Liver (tissue), 9 donors: ENCODE data around the gene RTN4. TPM values are rescaled to one million over a fixed set of nuclear protein-coding genes. Genes with fewer than 3 reads are reported as not detected.

ENCODE experiments used
- DNase-seq: peaks from one replicate; pipeline ENCODE4 v3.0.0-alpha.2; 2017; ENCODE audit warnings: low spot score
- H3K27ac ChIP-seq, 2 donors: one replicate each; pipeline ENCODE4 v1.7.0; 2013; ENCODE audit warnings: inconsistent platforms in 2 of 2, low read length in 2 of 2, control low read depth in 1 of 2, low read depth in 1 of 2, mild to moderate bottlenecking in 1 of 2
- H3K27me3 ChIP-seq, 4 donors: one replicate each; pipeline versions ENCODE4 v1.6.1 to v1.7.0; 2013; ENCODE audit warnings: low read length in 3 of 4, inconsistent platforms in 1 of 4, mild to moderate bottlenecking in 1 of 4, moderate library complexity in 1 of 4; ENCODE audit not compliant: control insufficient read depth in 4 of 4, insufficient read depth in 4 of 4
- H3K36me3 ChIP-seq, 4 donors: one replicate each; pipeline versions ENCODE4 v1.6.1 to v1.7.0; 2013; ENCODE audit warnings: low read length in 3 of 4, mild to moderate bottlenecking in 3 of 4, low read depth in 1 of 4, moderate library complexity in 1 of 4; ENCODE audit not compliant: control insufficient read depth in 4 of 4, insufficient read depth in 3 of 4
- H3K4me1 ChIP-seq, 4 donors: one replicate each; pipeline versions ENCODE4 v1.6.1 to v1.7.0; 2013; ENCODE audit warnings: low read length in 3 of 4, mild to moderate bottlenecking in 3 of 4, moderate library complexity in 1 of 4; ENCODE audit not compliant: control insufficient read depth in 4 of 4, insufficient read depth in 4 of 4
- H3K4me3 ChIP-seq, 3 donors: one replicate each; pipeline versions ENCODE4 v1.6.1 to v1.7.0; 2013; ENCODE audit warnings: low read length in 3 of 3, control low read depth in 1 of 3, low read depth in 1 of 3, mild to moderate bottlenecking in 1 of 3
- H3K9ac ChIP-seq, 2 donors: one replicate each; pipeline ENCODE4 v1.7.0; 2013; ENCODE audit warnings: low read length in 2 of 2, mild to moderate bottlenecking in 2 of 2, moderate library complexity in 2 of 2, control low read depth in 1 of 2, low read depth in 1 of 2
- H3K9me3 ChIP-seq, 4 donors: one replicate each; pipeline versions ENCODE4 v1.6.1 to v1.7.0; 2013; ENCODE audit warnings: low read length in 3 of 4; ENCODE audit not compliant: control insufficient read depth in 4 of 4
- ATF3 ChIP-seq: IDR thresholded peaks from 2 replicates; pipeline ENCODE4 v1.6.1; 2016; ENCODE audit warnings: antibody characterized with exemption
- EGR1 ChIP-seq, 2 donors: IDR thresholded peaks; 2 replicates each; pipeline ENCODE4 v1.6.1; 2016 to 2018; ENCODE audit warnings: antibody characterized with exemption in 2 of 2, low read depth in 2 of 2
- FOXA1 ChIP-seq: IDR thresholded peaks from 2 replicates; pipeline ENCODE4 v1.6.1; 2016; ENCODE audit warnings: antibody characterized with exemption
- FOXA2 ChIP-seq: IDR thresholded peaks from 2 replicates; pipeline ENCODE4 v1.6.1; 2016; ENCODE audit warnings: antibody characterized with exemption
- GABPA ChIP-seq, 2 donors: IDR thresholded peaks in 1 of 2; conservative IDR thresholded peaks in 1 of 2; 2 replicates each; pipeline ENCODE4 v1.6.1; 2016; ENCODE audit warnings: antibody characterized with exemption in 2 of 2, mild to moderate bottlenecking in 1 of 2, moderate library complexity in 1 of 2
- HNF4G ChIP-seq: IDR thresholded peaks from 2 replicates; pipeline ENCODE4 v1.6.1; 2016; ENCODE audit warnings: antibody characterized with exemption
- JUND ChIP-seq, 2 donors: IDR thresholded peaks; 2 replicates each; pipeline ENCODE4 v1.6.1; 2016; ENCODE audit warnings: antibody characterized with exemption in 2 of 2
- MAX ChIP-seq: IDR thresholded peaks from 2 replicates; pipeline ENCODE4 v1.6.1; 2016; ENCODE audit warnings: antibody characterized with exemption
- NR2F2 ChIP-seq: IDR thresholded peaks from 2 replicates; pipeline ENCODE4 v1.6.1; 2016; ENCODE audit warnings: antibody characterized with exemption
- RAD21 ChIP-seq, 2 donors: IDR thresholded peaks; 2 replicates each; pipeline ENCODE4 v1.6.1; 2016; ENCODE audit warnings: antibody characterized with exemption in 2 of 2, mild to moderate bottlenecking in 2 of 2
- REST ChIP-seq: IDR thresholded peaks from 2 replicates; pipeline ENCODE4 v1.6.1; 2016; ENCODE audit warnings: antibody characterized with exemption, mild to moderate bottlenecking
- RXRA ChIP-seq, 2 donors: IDR thresholded peaks; 2 replicates each; pipeline ENCODE4 v1.6.1; 2017 to 2018; ENCODE audit warnings: antibody characterized with exemption in 2 of 2, mild to moderate bottlenecking in 1 of 2
- SP1 ChIP-seq: IDR thresholded peaks from 2 replicates; pipeline ENCODE4 v1.6.1; 2018; ENCODE audit warnings: antibody characterized with exemption, mild to moderate bottlenecking
- YY1 ChIP-seq: IDR thresholded peaks from 2 replicates; pipeline ENCODE4 v1.6.1; 2016; ENCODE audit warnings: antibody characterized with exemption, mild to moderate bottlenecking
- ZBTB33 ChIP-seq: IDR thresholded peaks from 2 replicates; pipeline ENCODE4 v1.6.1; 2016; ENCODE audit warnings: antibody characterized with exemption
- WGBS: extraction: QIAGEN DNeasy Blood & Tissue Kit; methylation state at CpG from one replicate; pipeline ENCODE4 v1.1.7; 2013; 5-methylcytosine and 5-hydroxymethylcytosine counted together
- polyA plus RNA-seq, 2 donors: library from polyadenylated mRNA; stranded (reverse) in 1 of 2; unstranded in 1 of 2; fragments of 200-250 nt in 1 of 2; fragments of >200 nt in 1 of 2; fragmentation: Nextera tagmentation in 1 of 2; extraction: Ambion mirVana in 1 of 2; gene quantifications; one replicate each; pipeline versions ENCODE4 v1.2.1 to v1.2.3, GENCODE V29; 2013 to 2015
- total RNA-seq, 2 donors: library from RNA; depleted of rRNA; stranded (reverse); fragments of >200 nt; gene quantifications; one replicate each; pipeline ENCODE4 v1.2.3, GENCODE V29; 2014
- donor health status: healthy.
- donor health status: healthy.
- donor health status: healthy.
- donor health status: healthy.
- donor health status: healthy.

The RTN4 gene
- total and polyA plus RNA-seq, 4 donors = 73.5 to 348 (median 151) TPM

- H3K27me3 ChIP-seq = no peaks in the 10 kb centered on the region
- TF ChIP-seq YY1 = no peak
- no peak for TF ChIP-seq RXRA (IDR thresholded peaks at IDR 0.05)
- TF ChIP-seq HNF4G = no peak
- TF ChIP-seq RAD21 (IDR thresholded peaks at IDR 0.05) = no peak
- no peak for TF ChIP-seq REST
- TF ChIP-seq ATF3 = no peak
- TF ChIP-seq SP1 = no peak
- TF ChIP-seq FOXA1 = no peak
- TF ChIP-seq NR2F2 = no peak
- no peak for TF ChIP-seq EGR1 (IDR thresholded peaks at IDR 0.05; ENCODE audit: low read depth in 2 of 2)
- no peak for TF ChIP-seq JUND (IDR thresholded peaks at IDR 0.05)
- H3K4me1 ChIP-seq = no peaks in the 10 kb centered on the region
- 65% methylated on average over 1 of the region's 1 CpG for WGBS
- no peak overlapping the region for H3K27ac ChIP-seq
- H3K4me3 ChIP-seq = no peak overlapping the region
- H3K9ac ChIP-seq = no peak overlapping the region
- no peaks in the 10 kb centered on the region for H3K9me3 ChIP-seq
- DNase-seq = no peak
- no peaks in the 10 kb centered on the region for H3K36me3 ChIP-seq
Observed at GRCh38 chr2:55062754-55063153, 12.5 kb upstream of the RTN4 start.

- no peaks in the 10 kb centered on the region for H3K27me3 ChIP-seq
- H3K36me3 ChIP-seq = no peaks in the 10 kb centered on the region
- no peak overlapping the region for H3K4me3 ChIP-seq
- H3K9me3 ChIP-seq = no peaks in the 10 kb centered on the region
- DNase-seq = no peak
- no peak overlapping the region for H3K27ac ChIP-seq
- TF ChIP-seq REST (no peak), RXRA (IDR thresholded peaks at IDR 0.05) (no peak), SP1 (no peak), MAX (no peak), FOXA2 (no peak), ATF3 (no peak), ZBTB33 (no peak), FOXA1 (no peak), JUND (IDR thresholded peaks at IDR 0.05) (no peak), GABPA (IDR thresholded peaks at IDR 0.05 in 1 of 2, conservative IDR thresholded peaks at IDR 0.05 in 1 of 2) (no peak)
- H3K9ac ChIP-seq = no peak overlapping the region
- 91% methylated on average over 25 of the region's 25 CpGs for WGBS
- H3K4me1 ChIP-seq = no peaks in the 10 kb centered on the region
Observed at GRCh38 chr2:55061523-55062344, 11.5 kb upstream of the RTN4 start.
